Nephron (organoid): ENCODE results near the gene KSR2.

Experiments used
- H3K27ac Mint-ChIP-seq, 3 experiments: 2 replicates each; pipeline ENCODE4 v1.8.0; 2020; ENCODE audit warnings: mixed read lengths in 3 of 3, mild to moderate bottlenecking in 2 of 3, moderate library complexity in 1 of 3
- H3K27me3 Mint-ChIP-seq: 2 replicates; pipeline ENCODE4 v1.8.0; 2021; ENCODE audit warnings: low read depth, mild to moderate bottlenecking, moderate library complexity, mixed read lengths
- H3K36me3 Mint-ChIP-seq: 2 replicates; pipeline ENCODE4 v1.8.0; 2020; ENCODE audit warnings: low read depth, mixed read lengths
- H3K4me1 Mint-ChIP-seq: 2 replicates; pipeline ENCODE4 v1.8.0; 2020; ENCODE audit warnings: mixed read lengths
- H3K4me3 Mint-ChIP-seq, 3 experiments: 2 replicates each; pipeline ENCODE4 v1.8.0; 2020; ENCODE audit warnings: mild to moderate bottlenecking in 3 of 3, mixed read lengths in 3 of 3, moderate library complexity in 2 of 3
- H3K9me3 Mint-ChIP-seq: 2 replicates; pipeline ENCODE4 v1.8.0; 2020; ENCODE audit warnings: mixed read lengths
- TF ChIP-seq, protein P1 (sequence below), 3 experiments: fragments of 200-600 bp; sonication (generic); IDR thresholded peaks; one replicate each; pipeline ENCODE4 v1.5.0; 2021; ENCODE audit warnings: antibody characterized with exemption in 3 of 3; ENCODE audit not compliant: unreplicated experiment in 3 of 3

KSR2 gene

DNA sequence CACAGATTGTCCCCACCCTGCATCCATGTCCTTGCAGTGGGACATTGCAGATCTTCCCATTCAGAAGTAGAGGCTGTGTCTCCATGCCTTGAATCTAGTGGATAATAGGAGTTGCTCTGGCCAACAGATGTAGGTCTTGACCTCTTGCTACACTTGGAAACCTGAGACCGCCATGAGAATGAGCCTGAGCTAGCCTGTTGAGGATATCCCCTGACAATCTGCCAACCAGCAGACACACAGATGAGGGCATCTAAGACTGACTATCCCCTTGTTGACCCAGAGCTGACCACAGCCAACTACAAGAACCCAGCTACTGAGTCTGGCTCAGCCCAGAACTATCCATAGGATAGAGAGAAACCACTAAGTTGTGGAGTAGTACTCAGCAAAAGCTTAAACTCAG is 446.2 kb downstream of the KSR2 start:
- Mint-ChIP-seq H3K4me1 (peaks cover 25% of the 10 kb centered on the region), H3K27ac (no peak overlapping the region)

DNA sequence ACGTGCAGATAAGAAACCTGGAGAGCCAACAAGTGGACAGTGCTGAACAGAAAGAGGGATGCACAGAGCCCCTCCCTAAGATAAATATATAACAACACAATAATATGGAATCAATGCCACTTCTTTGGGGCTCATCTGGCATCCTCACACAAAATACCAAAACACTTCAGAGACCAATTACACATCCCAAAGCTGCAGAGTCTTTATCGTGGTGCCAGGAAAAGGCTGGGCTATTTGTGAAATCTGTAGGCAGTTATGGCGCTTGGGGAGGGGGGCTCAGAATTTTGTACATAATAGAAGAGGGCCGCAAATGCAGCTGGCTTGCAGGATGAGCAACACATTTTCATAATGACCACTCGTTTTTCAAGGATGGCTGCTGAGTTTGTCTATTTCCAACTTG is 446.9 kb downstream of the KSR2 start:
- H3K4me1 Mint-ChIP-seq, result peaks cover 18% of the 10 kb centered on the region
- no peak overlapping the region for H3K4me3 Mint-ChIP-seq
- peaks cover 39% of the 10 kb centered on the region for H3K27me3 Mint-ChIP-seq
- peaks cover 2% of the 10 kb centered on the region for H3K9me3 Mint-ChIP-seq
- no peak overlapping the region for H3K27ac Mint-ChIP-seq
- H3K36me3 Mint-ChIP-seq, result no peaks in the 10 kb centered on the region
- TF ChIP-seq, protein P1, sequence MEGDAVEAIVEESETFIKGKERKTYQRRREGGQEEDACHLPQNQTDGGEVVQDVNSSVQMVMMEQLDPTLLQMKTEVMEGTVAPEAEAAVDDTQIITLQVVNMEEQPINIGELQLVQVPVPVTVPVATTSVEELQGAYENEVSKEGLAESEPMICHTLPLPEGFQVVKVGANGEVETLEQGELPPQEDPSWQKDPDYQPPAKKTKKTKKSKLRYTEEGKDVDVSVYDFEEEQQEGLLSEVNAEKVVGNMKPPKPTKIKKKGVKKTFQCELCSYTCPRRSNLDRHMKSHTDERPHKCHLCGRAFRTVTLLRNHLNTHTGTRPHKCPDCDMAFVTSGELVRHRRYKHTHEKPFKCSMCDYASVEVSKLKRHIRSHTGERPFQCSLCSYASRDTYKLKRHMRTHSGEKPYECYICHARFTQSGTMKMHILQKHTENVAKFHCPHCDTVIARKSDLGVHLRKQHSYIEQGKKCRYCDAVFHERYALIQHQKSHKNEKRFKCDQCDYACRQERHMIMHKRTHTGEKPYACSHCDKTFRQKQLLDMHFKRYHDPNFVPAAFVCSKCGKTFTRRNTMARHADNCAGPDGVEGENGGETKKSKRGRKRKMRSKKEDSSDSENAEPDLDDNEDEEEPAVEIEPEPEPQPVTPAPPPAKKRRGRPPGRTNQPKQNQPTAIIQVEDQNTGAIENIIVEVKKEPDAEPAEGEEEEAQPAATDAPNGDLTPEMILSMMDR (IDR thresholded peaks at IDR 0.05; ENCODE audit: unreplicated experiment in 3 of 3), result no peak

More for the DNA sequence above, 446.2 kb downstream of the KSR2 start:
- no peaks in the 10 kb centered on the region for H3K9me3 Mint-ChIP-seq
- no peaks in the 10 kb centered on the region for H3K36me3 Mint-ChIP-seq
- no peak overlapping the region for H3K4me3 Mint-ChIP-seq
- TF ChIP-seq, protein P1 (IDR thresholded peaks at IDR 0.05; ENCODE audit: unreplicated experiment in 3 of 3), result no peak
- H3K27me3 Mint-ChIP-seq, result peaks cover 42% of the 10 kb centered on the region

DNA sequence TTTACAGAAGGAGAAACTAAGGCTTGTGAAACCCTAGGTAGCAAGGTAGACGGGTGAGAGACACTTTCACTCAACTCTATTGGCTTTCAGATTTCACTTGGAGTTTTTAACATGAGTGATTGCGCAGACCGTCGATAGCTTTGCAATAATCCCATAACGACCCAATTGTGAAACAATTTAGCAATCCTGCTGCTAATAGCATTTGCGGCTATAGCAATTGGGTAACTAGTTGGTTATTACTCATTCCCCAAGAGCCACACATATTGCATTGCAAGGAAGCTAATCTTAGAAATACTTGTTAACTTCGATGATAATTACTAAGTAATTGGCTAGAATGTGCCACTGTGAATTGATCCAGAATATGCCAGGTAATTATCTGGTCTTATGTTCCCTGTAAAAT is 447.4 kb downstream of the KSR2 start:
- no peak overlapping the region for H3K27ac Mint-ChIP-seq
- H3K9me3 Mint-ChIP-seq, result peaks cover 2% of the 10 kb centered on the region

DNA sequence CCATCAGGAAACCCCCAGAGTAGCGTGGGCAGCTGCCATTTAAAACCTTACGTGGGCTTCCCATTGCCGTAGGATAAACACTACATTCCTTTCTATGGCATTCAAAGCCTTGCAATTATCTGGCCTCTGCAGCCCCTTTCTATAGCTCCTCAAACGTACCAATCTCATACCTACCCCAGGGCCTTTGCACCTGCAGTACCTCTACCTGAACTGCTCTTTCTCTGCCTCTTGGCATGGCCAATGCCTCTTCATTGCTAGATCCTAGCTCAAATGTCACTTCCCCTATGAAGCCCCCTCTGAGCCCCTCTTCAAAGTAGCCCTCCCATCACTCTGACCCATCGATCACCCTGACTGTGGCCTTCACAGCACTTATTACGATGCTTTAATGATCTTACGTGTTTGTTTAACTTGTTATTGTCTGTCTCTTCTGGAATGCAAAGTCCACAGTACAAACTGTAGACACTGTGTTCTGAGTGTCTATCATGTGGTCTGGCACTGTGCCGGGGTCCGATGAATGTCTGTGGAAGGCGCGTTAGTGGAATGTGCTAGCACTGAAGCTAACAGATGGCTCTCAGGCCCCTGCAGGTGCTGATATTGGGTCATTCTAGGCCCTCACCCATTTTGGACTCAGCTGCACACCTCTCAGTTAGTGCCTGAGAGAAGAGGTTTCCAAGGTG is 450.1 kb downstream of the KSR2 start:
- peaks cover 17% of the 10 kb centered on the region for H3K4me1 Mint-ChIP-seq
- peaks cover 2% of the 10 kb centered on the region for H3K9me3 Mint-ChIP-seq
- H3K27me3 Mint-ChIP-seq, result peaks cover 36% of the 10 kb centered on the region
- no peak overlapping the region for H3K4me3 Mint-ChIP-seq
- no peaks in the 10 kb centered on the region for H3K36me3 Mint-ChIP-seq
- TF ChIP-seq, protein P1 (IDR thresholded peaks at IDR 0.05; ENCODE audit: unreplicated experiment in 3 of 3), result no peak
- H3K27ac Mint-ChIP-seq, result no peak overlapping the region

More for the DNA sequence above, 447.4 kb downstream of the KSR2 start:
- Mint-ChIP-seq H3K36me3 (no peaks in the 10 kb centered on the region), H3K27me3 (peaks cover 34% of the 10 kb centered on the region), H3K4me3 (no peak overlapping the region), H3K4me1 (peaks cover 13% of the 10 kb centered on the region)
- TF ChIP-seq, protein P1 (IDR thresholded peaks at IDR 0.05; ENCODE audit: unreplicated experiment in 3 of 3), result no peak

DNA sequence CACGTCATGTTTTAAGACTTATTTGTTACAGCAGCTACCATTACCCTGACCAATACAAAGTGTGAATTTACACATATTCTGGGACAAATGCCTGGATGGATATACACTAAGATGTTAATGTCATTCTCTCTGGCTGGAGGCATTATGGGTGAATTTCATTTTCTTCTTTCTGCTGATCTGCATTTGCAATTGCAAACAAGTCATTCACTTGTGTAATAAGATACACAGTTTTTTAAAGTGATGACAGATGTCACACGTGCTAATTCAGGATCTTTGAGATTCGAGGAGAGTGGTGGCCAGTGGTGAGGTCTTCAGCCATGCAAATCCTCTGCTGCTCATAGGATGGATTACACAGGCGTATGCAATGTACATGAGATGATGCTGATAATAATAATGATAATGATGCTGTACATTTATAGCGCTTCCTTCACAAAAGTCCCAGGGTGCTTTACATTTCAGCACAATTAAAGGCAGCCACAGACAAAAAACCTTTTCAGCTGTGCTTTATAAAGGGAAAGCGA is 451.5 kb downstream of the KSR2 start:
- peaks cover 2% of the 10 kb centered on the region for H3K9me3 Mint-ChIP-seq
- H3K27ac Mint-ChIP-seq, result no peak overlapping the region
- H3K27me3 Mint-ChIP-seq, result peaks cover 48% of the 10 kb centered on the region
- peaks cover 17% of the 10 kb centered on the region for H3K4me1 Mint-ChIP-seq
- H3K36me3 Mint-ChIP-seq, result no peaks in the 10 kb centered on the region
- no peak overlapping the region for H3K4me3 Mint-ChIP-seq
- TF ChIP-seq, protein P1 (IDR thresholded peaks at IDR 0.05; ENCODE audit: unreplicated experiment in 3 of 3), result no peak

DNA sequence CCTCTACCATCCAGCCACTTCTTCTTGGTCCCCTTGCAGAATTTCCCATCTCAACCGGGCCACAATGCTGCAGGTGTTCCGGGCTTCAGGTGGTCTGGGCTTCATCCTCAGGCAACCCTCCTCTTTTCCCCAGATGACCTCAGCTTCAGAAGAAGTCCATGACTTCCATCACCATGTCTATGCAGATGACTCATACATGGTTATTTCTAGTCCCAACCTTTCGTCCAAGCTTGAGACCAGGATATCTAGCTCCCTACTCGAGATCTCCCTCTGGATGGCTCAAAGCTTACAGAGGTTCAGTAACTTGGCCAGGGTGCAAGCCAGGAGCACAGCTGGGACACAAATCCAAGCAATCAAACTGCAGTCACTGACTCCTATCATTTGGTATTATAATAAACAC is 452.8 kb downstream of the KSR2 start:
- Mint-ChIP-seq H3K27ac (no peak overlapping the region), H3K27me3 (peaks cover 52% of the 10 kb centered on the region), H3K36me3 (no peaks in the 10 kb centered on the region), H3K4me1 (peaks cover 17% of the 10 kb centered on the region), H3K4me3 (no peak overlapping the region), H3K9me3 (peaks cover 2% of the 10 kb centered on the region)
- TF ChIP-seq, protein P1 (IDR thresholded peaks at IDR 0.05; ENCODE audit: unreplicated experiment in 3 of 3), result no peak
